Uterus (tissue), 2 donors: Measurements from ENCODE around the gene ATXN2L.

Experiments
- POLR2A ChIP-seq, 2 donors: fragments of 450-650 bp; IDR thresholded peaks; one replicate each; pipeline ENCODE4 v1.6.1; 2016; ENCODE audit warnings: antibody characterized with exemption in 2 of 2, mild to moderate bottlenecking in 1 of 2, moderate library complexity in 1 of 2
- TF ChIP-seq, protein P1 (sequence below), 4 experiments: fragments of 200-600 bp in 2 of 4; fragments of 450-650 bp in 2 of 4; sonication (generic) in 2 of 4; IDR thresholded peaks; one replicate each; pipeline ENCODE4 v1.5.1; 2016 to 2019; ENCODE audit warnings: antibody characterized with exemption in 4 of 4, mild to moderate bottlenecking in 2 of 4, moderate library complexity in 1 of 4

DNA sequence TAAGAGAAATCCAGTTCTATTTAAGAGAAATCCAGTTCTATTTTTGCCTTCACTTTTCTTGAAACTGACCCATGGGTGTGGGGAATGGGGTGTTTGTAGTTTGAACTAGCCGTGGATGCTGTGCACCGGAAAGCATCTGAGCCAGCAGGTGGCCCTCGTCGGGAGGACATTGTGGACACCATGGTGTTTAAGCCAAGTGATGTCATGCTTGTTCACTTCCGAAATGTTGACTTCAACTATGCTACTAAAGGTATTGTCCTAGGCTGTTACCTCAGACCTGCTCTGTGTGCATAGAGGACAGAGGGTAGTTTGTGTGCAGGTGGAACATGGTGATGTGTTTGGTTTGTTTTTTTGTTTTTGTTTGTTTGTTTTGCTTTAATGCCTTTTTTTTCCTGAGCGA lies 3.3 kb downstream of the ATXN2L start:
- TF ChIP-seq, protein P1, sequence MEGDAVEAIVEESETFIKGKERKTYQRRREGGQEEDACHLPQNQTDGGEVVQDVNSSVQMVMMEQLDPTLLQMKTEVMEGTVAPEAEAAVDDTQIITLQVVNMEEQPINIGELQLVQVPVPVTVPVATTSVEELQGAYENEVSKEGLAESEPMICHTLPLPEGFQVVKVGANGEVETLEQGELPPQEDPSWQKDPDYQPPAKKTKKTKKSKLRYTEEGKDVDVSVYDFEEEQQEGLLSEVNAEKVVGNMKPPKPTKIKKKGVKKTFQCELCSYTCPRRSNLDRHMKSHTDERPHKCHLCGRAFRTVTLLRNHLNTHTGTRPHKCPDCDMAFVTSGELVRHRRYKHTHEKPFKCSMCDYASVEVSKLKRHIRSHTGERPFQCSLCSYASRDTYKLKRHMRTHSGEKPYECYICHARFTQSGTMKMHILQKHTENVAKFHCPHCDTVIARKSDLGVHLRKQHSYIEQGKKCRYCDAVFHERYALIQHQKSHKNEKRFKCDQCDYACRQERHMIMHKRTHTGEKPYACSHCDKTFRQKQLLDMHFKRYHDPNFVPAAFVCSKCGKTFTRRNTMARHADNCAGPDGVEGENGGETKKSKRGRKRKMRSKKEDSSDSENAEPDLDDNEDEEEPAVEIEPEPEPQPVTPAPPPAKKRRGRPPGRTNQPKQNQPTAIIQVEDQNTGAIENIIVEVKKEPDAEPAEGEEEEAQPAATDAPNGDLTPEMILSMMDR (IDR thresholded peaks at IDR 0.05), result no peak
- TF ChIP-seq POLR2A (IDR thresholded peaks at IDR 0.05), result no peak
